Smooth muscle cell (in vitro differentiated cells): Measurements from ENCODE around the gene ACSBG1. TPM values are rescaled to one million over a fixed set of nuclear protein-coding genes. Genes with fewer than 3 reads are reported as not detected.

Experiments
- DNase-seq: peaks from one replicate; lab custom pipeline; 2025; ENCODE audit not compliant: unreplicated experiment; lab: John Stamatoyannopoulos, UW
- H2AFZ ChIP-seq: fragments of 200-600 bp; sonication (generic); 2 replicates; pipeline ENCODE4 v1.6.0; 2016; ENCODE audit warnings: antibody characterized with exemption, low read depth, mild to moderate bottlenecking
- H3F3A ChIP-seq: fragments of 200-600 bp; sonication (generic); 2 replicates; pipeline ENCODE4 v1.6.0; 2017; ENCODE audit warnings: antibody characterized with exemption, low read depth
- H3K27ac ChIP-seq: fragments of 200-600 bp; sonication (generic); 2 replicates; pipeline ENCODE4 v1.5.1; 2016; ENCODE audit warnings: low read depth, mild to moderate bottlenecking
- H3K27me3 ChIP-seq: fragments of 200-600 bp; sonication (generic); 2 replicates; pipeline ENCODE4 v1.6.1; 2016; ENCODE audit warnings: low read depth, mild to moderate bottlenecking
- H3K36me3 ChIP-seq: fragments of 200-600 bp; sonication (generic); 2 replicates; pipeline ENCODE4 v1.5.1; 2016; ENCODE audit warnings: low read depth
- H3K4me1 ChIP-seq: fragments of 200-600 bp; sonication (generic); 2 replicates; pipeline ENCODE4 v1.5.1; 2016; ENCODE audit warnings: low read depth
- H3K4me2 ChIP-seq: fragments of 200-600 bp; sonication (generic); 2 replicates; pipeline ENCODE4 v1.6.0; 2016; ENCODE audit warnings: mild to moderate bottlenecking
- H3K4me3 ChIP-seq: fragments of 200-600 bp; sonication (generic); 2 replicates; pipeline ENCODE4 v1.5.1; 2016; ENCODE audit warnings: mild to moderate bottlenecking
- H3K79me2 ChIP-seq: fragments of 200-600 bp; sonication (generic); 2 replicates; pipeline ENCODE4 v1.6.0; 2016; ENCODE audit warnings: low read depth, mild to moderate bottlenecking
- H3K9ac ChIP-seq: fragments of 200-600 bp; sonication (generic); 2 replicates; pipeline ENCODE4 v1.6.0; 2016; ENCODE audit warnings: low read depth
- H3K9me3 ChIP-seq: fragments of 200-600 bp; sonication (generic); replicated peaks from 2 replicates; pipeline ENCODE4 v1.5.1; 2016; ENCODE audit warnings: low read depth
- H4K20me1 ChIP-seq: fragments of 200-600 bp; sonication (generic); 2 replicates; pipeline ENCODE4 v1.6.0; 2016; ENCODE audit warnings: low read depth
- CTCF ChIP-seq: fragments of 200-600 bp; sonication (generic); IDR thresholded peaks from 2 replicates; pipeline ENCODE4 v1.5.1; 2017; ENCODE audit warnings: borderline replicate concordance, mild to moderate bottlenecking, antibody characterized with exemption; ENCODE audit not compliant: insufficient read depth, poor library complexity, severe bottlenecking
- WGBS: methylation state at CpG from one replicate; pipeline ENCODE4 v1.1.7; 2016; ENCODE audit warnings: low lambda C conversion rate; 5-methylcytosine and 5-hydroxymethylcytosine counted together
- polyA plus RNA-seq: library from polyadenylated mRNA; unstranded; fragments of >200 nt; fragmentation: Nextera tagmentation; extraction: Ambion mirVana; gene quantifications from 2 replicates; pipeline ENCODE4 v1.2.1, GENCODE V29; 2016
- total RNA-seq: library from RNA; depleted of rRNA; stranded (reverse); fragments of >200 nt; gene quantifications from 2 replicates; pipeline ENCODE4 v1.2.3, GENCODE V29; 2014

The ACSBG1 gene
- total and polyA plus RNA-seq, 2 experiments from 2014 or later, result under 0.01 to 0.22 TPM

DNA sequence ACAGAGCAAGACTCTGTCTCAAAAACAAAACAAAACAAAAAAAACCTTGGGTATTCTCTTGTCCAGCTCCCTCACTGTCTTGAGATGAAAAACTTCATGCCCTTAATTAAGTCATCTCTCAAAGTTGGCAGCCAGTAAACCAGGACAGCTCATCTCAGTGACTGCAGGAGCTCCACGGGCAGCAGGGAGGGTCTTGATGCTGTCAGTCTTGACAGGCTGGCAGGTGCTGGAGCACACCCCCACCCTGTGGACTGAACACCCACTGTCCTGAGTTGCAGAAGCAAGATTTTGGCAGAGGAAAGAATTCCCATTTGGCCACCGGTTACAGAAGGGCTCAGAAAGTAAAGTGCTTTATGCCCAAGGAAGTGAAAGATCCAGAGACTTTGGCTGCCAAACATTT lies 38.0 kb upstream of the ACSBG1 start:
- Histone ChIP-seq H3K4me1 (no peaks in the 10 kb centered on the region), H2AFZ (no peak overlapping the region)
- no peak for DNase-seq

GRCh38 chr15:78266806-78267205 lies 32.4 kb upstream of the ACSBG1 start:
- Histone ChIP-seq H2AFZ (no peak overlapping the region), H3K36me3 (no peaks in the 10 kb centered on the region), H3F3A (no peaks in the 10 kb centered on the region), H3K4me3 (no peak overlapping the region), H3K79me2 (no peaks in the 10 kb centered on the region), H3K27ac (peak overlapping the region; percentile 36), H4K20me1 (no peaks in the 10 kb centered on the region), H3K4me1 (no peaks in the 10 kb centered on the region), H3K9me3 (no peaks in the 10 kb centered on the region), H3K4me2 (no peak overlapping the region), H3K9ac (no peak overlapping the region), H3K27me3 (no peaks in the 10 kb centered on the region)
- no peak for TF ChIP-seq CTCF
- DNase-seq, result no peak
- 82% methylated on average over 2 of the region's 2 CpGs for WGBS

More for the DNA sequence above, 38.0 kb upstream of the ACSBG1 start:
- H3K27me3 ChIP-seq, result no peaks in the 10 kb centered on the region
- no peak overlapping the region for H3K9ac ChIP-seq
- no peaks in the 10 kb centered on the region for H3K9me3 ChIP-seq
- WGBS, result 82% methylated on average over 2 of the region's 2 CpGs
- H3K4me2 ChIP-seq, result no peak overlapping the region
- no peak overlapping the region for H3K4me3 ChIP-seq
- no peaks in the 10 kb centered on the region for H3K79me2 ChIP-seq
- no peak for TF ChIP-seq CTCF
- no peak overlapping the region for H3K27ac ChIP-seq
- no peaks in the 10 kb centered on the region for H3F3A ChIP-seq
- H3K36me3 ChIP-seq, result no peaks in the 10 kb centered on the region
- H4K20me1 ChIP-seq, result no peaks in the 10 kb centered on the region

- Histone ChIP-seq H3K36me3 (no peaks in the 10 kb centered on the region), H2AFZ (no peak overlapping the region), H3K4me3 (no peak overlapping the region), H3K4me2 (no peak overlapping the region), H3K9me3 (no peaks in the 10 kb centered on the region), H3F3A (no peaks in the 10 kb centered on the region), H4K20me1 (no peaks in the 10 kb centered on the region), H3K9ac (no peak overlapping the region), H3K4me1 (no peaks in the 10 kb centered on the region), H3K79me2 (no peaks in the 10 kb centered on the region), H3K27me3 (no peaks in the 10 kb centered on the region), H3K27ac (peak overlapping the region; percentile 36)
- no peak for TF ChIP-seq CTCF
- DNase-seq, result no peak
These were observed 31.9 kb upstream of the ACSBG1 start for GRCh38 chr15:78266229-78266628.

DNA sequence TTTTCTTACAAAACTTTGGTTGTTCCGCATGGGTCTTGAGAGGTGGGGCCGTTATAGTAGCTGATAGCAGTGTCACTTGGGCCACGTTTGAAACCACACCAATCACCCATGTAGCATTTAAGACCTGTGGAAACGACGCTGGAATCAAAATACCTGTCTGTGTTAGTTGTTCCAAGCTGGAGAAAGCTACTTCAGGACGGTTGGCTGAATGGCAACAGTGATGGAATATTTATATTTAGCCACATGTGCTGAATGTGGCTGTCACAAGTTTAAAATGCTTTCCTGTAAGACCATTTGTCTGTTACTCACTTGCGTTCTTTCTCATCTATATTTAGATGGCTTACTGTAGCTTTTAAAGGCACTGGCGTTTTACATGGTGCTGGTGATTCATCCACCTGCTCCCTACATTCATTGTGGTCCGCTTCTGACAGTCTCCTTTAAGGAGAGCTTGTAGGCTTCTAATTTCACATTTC lies 31.4 kb upstream of the ACSBG1 start:
- no peaks in the 10 kb centered on the region for H3K79me2 ChIP-seq
- 79% methylated on average over 9 of the region's 9 CpGs for WGBS
- H3K9ac ChIP-seq, result no peak overlapping the region
- peak overlapping the region; percentile 36 for H3K27ac ChIP-seq
- TF ChIP-seq CTCF, result no peak
- no peak overlapping the region for H3K4me3 ChIP-seq
- H3K4me2 ChIP-seq, result no peak overlapping the region
- no peaks in the 10 kb centered on the region for H3K36me3 ChIP-seq
- no peaks in the 10 kb centered on the region for H3K9me3 ChIP-seq
- no peaks in the 10 kb centered on the region for H3K4me1 ChIP-seq
- no peaks in the 10 kb centered on the region for H3K27me3 ChIP-seq
- no peaks in the 10 kb centered on the region for H4K20me1 ChIP-seq
- no peaks in the 10 kb centered on the region for H3F3A ChIP-seq
- no peak overlapping the region for H2AFZ ChIP-seq
- no peak for DNase-seq
